Hepatocyte (in vitro differentiated cells): ENCODE measurements around the gene ZBTB6. TPM values are rescaled to one million over a fixed set of nuclear protein-coding genes. Genes with fewer than 3 reads are reported as not detected.
"Not testable (repeated sequence)": the region's sequence is repeated elsewhere in the genome, so short reads cannot be mapped to it uniquely, and the experiment has no call there.

Experiments used
- DNase-seq: peaks from one replicate; pipeline ENCODE4 v3.0.0-alpha.2; 2016; ENCODE audit warnings: low spot score
- H2AFZ ChIP-seq: fragments of 200-600 bp; sonication (generic); 2 replicates; pipeline ENCODE4 v1.6.0; 2016; ENCODE audit warnings: antibody characterized with exemption, mild to moderate bottlenecking
- H3K27ac ChIP-seq: fragments of 200-600 bp; sonication (generic); 2 replicates; pipeline ENCODE4 v1.5.1; 2016; ENCODE audit warnings: mild to moderate bottlenecking
- H3K27me3 ChIP-seq: fragments of 200-600 bp; sonication (generic); 2 replicates; pipeline ENCODE4 v1.6.1; 2016
- H3K36me3 ChIP-seq: fragments of 200-600 bp; sonication (generic); replicated peaks from 2 replicates; pipeline ENCODE4 v1.5.1; 2016; ENCODE audit warnings: low read depth; ENCODE audit not compliant: insufficient read depth
- H3K4me1 ChIP-seq: fragments of 200-600 bp; sonication (generic); 2 replicates; pipeline ENCODE4 v1.5.1; 2016; ENCODE audit warnings: mild to moderate bottlenecking, moderate library complexity; ENCODE audit not compliant: insufficient read depth
- H3K4me2 ChIP-seq: fragments of 200-600 bp; sonication (generic); 2 replicates; pipeline ENCODE4 v1.6.0; 2016
- H3K4me3 ChIP-seq: fragments of 200-600 bp; sonication (generic); 2 replicates; pipeline ENCODE4 v1.5.1; 2016; ENCODE audit warnings: mild to moderate bottlenecking
- H3K79me2 ChIP-seq: fragments of 200-600 bp; sonication (generic); 2 replicates; pipeline ENCODE4 v1.6.0; 2017; ENCODE audit warnings: mild to moderate bottlenecking
- H3K9me2 ChIP-seq: fragments of 200-600 bp; sonication (generic); replicated peaks from 2 replicates; pipeline ENCODE4 v1.6.0; 2017; ENCODE audit warnings: mild to moderate bottlenecking; ENCODE audit not compliant: insufficient read depth
- H3K9me3 ChIP-seq: fragments of 200-600 bp; sonication (generic); 2 replicates; pipeline ENCODE4 v1.5.1; 2016; ENCODE audit warnings: low read depth, mild to moderate bottlenecking
- H4K20me1 ChIP-seq: fragments of 200-600 bp; sonication (generic); 2 replicates; pipeline ENCODE4 v1.6.0; 2016; ENCODE audit warnings: mild to moderate bottlenecking; ENCODE audit not compliant: insufficient read depth, poor library complexity, severe bottlenecking
- EZH2 ChIP-seq: fragments of 200-600 bp; sonication (generic); IDR thresholded peaks from 2 replicates; pipeline ENCODE4 v1.6.1; 2016; ENCODE audit warnings: antibody characterized with exemption, mild to moderate bottlenecking, borderline replicate concordance
- EZH2phosphoT487 ChIP-seq: fragments of 200-600 bp; sonication (generic); IDR thresholded peaks from one replicate; pipeline ENCODE4 v1.6.1; 2018; ENCODE audit warnings: antibody characterized with exemption, mild to moderate bottlenecking, low read depth, moderate library complexity; ENCODE audit not compliant: unreplicated experiment, severe bottlenecking
- WGBS: methylation state at CpG from one replicate; pipeline ENCODE4 v1.1.6; 2016; ENCODE audit warnings: low lambda C conversion rate; ENCODE audit errors: missing lambda C conversion rate; 5-methylcytosine and 5-hydroxymethylcytosine counted together
- polyA plus RNA-seq: library from polyadenylated mRNA; unstranded; fragments of >200 nt; fragmentation: Nextera tagmentation; extraction: Ambion mirVana; gene quantifications from 2 replicates; pipeline ENCODE4 v1.2.1, GENCODE V29; 2016
- total RNA-seq: library from RNA; depleted of rRNA; stranded (reverse); fragments of >200 nt; gene quantifications from 2 replicates; pipeline ENCODE4 v1.2.3, GENCODE V29; 2014
- TF ChIP-seq, protein P1 (sequence below): fragments of 200-600 bp; sonication (generic); IDR thresholded peaks from 2 replicates; pipeline ENCODE4 v1.5.1; 2016; ENCODE audit warnings: antibody characterized with exemption, mild to moderate bottlenecking; ENCODE audit not compliant: poor library complexity

Gene ZBTB6
- total and polyA plus RNA-seq, 2 experiments from 2014 or later: 2.4 to 13.8 TPM

DNA sequence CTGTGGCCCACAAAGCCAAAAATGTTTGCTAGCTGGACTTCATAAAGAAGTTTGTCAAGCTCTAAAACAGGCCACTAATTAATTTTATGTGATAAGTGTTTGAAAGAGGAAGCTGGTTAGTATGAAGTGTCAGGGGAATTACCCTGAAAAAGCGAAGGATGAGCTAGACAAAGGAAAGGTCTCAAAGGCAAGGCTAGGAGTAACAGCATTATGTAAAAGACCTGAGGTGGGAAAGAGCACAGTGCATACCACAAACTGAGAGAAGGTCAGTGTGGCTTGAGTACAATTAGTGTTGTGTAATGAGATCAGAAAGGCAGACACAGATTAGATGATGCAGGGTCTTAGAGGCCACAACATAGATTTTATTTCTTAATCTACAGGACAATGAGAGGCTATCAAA lies 37.6 kb downstream of the ZBTB6 start:
- Histone ChIP-seq H4K20me1 (no peaks in the 10 kb centered on the region), H3K4me3 (no peak overlapping the region), H3K4me2 (no peak overlapping the region), H3K27ac (no peak overlapping the region), H2AFZ (no peak overlapping the region), H3K9me3 (no peaks in the 10 kb centered on the region), H3K79me2 (peaks cover 8% of the 10 kb centered on the region), H3K9me2 (no peaks in the 10 kb centered on the region), H3K4me1 (no peaks in the 10 kb centered on the region), H3K27me3 (no peaks in the 10 kb centered on the region), H3K36me3 (peaks cover 5% of the 10 kb centered on the region)
- DNase-seq: no peak
- 91% methylated on average over 1 of the region's 1 CpG for WGBS
- no peak for TF ChIP-seq EZH2phosphoT487
- TF ChIP-seq, protein P1, sequence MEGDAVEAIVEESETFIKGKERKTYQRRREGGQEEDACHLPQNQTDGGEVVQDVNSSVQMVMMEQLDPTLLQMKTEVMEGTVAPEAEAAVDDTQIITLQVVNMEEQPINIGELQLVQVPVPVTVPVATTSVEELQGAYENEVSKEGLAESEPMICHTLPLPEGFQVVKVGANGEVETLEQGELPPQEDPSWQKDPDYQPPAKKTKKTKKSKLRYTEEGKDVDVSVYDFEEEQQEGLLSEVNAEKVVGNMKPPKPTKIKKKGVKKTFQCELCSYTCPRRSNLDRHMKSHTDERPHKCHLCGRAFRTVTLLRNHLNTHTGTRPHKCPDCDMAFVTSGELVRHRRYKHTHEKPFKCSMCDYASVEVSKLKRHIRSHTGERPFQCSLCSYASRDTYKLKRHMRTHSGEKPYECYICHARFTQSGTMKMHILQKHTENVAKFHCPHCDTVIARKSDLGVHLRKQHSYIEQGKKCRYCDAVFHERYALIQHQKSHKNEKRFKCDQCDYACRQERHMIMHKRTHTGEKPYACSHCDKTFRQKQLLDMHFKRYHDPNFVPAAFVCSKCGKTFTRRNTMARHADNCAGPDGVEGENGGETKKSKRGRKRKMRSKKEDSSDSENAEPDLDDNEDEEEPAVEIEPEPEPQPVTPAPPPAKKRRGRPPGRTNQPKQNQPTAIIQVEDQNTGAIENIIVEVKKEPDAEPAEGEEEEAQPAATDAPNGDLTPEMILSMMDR: no peak
- no peak for TF ChIP-seq EZH2

DNA sequence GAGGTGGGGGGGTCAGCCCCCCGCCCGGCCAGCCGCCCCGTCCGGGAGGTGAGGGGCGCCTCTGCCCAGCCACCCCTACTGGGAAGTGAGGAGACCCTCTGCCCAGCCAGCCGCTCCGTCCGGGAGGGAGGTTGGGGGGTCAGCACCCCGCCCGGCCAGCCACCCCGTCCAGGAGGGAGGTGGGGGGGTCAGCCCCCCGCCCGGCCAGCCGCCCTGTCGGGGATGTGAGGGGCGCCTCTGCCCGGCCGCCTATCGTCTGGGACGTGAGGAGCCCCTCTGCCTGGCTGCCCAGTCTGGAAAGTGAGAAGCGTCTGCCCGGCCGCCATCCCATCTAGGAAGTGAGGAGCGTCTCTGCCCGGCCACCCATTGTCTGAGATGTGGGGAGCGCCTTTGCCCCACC lies 45.8 kb downstream of the ZBTB6 start:
- no CpG with 5 or more reads among the region's 27 CpGs for WGBS
- not testable (repeated sequence) for H3K36me3 ChIP-seq, H3K9me2 ChIP-seq, H4K20me1 ChIP-seq, H3K4me1 ChIP-seq, H3K4me2 ChIP-seq, H3K4me3 ChIP-seq, H3K27ac ChIP-seq, H2AFZ ChIP-seq, H3K79me2 ChIP-seq, H3K9me3 ChIP-seq, H3K27me3 ChIP-seq, DNase-seq

DNA sequence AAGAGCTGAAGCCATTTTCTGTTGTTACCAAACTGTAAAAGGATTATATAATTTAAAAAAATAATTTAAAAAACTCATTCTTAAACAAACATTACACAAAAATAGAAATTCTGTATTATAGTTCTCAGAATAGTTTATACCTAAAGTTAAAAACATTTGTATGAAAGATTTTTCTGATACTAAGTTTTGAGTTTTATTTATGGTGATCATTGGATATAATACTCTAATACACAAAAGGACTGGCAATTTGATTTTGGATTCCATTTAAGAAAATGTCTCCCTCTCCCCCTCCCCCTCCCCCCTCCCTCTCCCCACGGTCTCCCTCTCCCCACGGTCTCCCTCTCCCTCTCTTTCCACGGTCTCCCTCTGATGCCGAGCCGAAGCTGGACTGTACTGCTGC lies 47.0 kb downstream of the ZBTB6 start:
- Histone ChIP-seq H4K20me1 (no peaks in the 10 kb centered on the region), H3K27me3 (no peaks in the 10 kb centered on the region), H3K36me3 (no peaks in the 10 kb centered on the region), H3K4me1 (no peaks in the 10 kb centered on the region), H2AFZ (no peak overlapping the region), H3K9me2 (no peaks in the 10 kb centered on the region), H3K4me2 (no peak overlapping the region), H3K27ac (no peak overlapping the region), H3K79me2 (no peaks in the 10 kb centered on the region), H3K9me3 (no peaks in the 10 kb centered on the region), H3K4me3 (no peak overlapping the region)
- TF ChIP-seq EZH2: no peak
- TF ChIP-seq, protein P1: no peak
- no peak for TF ChIP-seq EZH2phosphoT487
- no peak for DNase-seq
- WGBS: no CpG with 5 or more reads among the region's 5 CpGs

DNA sequence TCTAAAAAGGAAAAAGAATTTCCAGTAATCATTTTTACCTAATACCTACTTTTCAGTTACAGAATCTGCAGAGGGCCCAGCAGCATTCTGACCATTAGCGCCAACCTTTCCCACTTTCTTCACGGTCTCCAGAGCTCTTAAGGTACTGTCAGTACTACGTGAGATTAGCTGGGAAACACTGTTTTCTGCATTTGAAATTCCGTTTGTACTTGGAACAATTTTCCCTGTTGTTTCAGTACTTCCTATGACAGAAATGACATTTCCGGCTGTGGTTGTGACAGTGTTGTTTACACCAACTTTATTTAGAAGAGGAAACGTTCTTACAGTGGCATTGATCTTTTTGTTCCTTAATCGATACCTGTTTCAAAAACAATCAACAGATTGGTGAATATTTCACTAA lies 47.8 kb downstream of the ZBTB6 start:
- 94% methylated on average over 7 of the region's 7 CpGs for WGBS
- no peak overlapping the region for H3K27ac ChIP-seq
- no peak for DNase-seq

More for the DNA sequence above, 47.8 kb downstream of the ZBTB6 start:
- H3K4me2 ChIP-seq: no peak overlapping the region
- H3K79me2 ChIP-seq: no peaks in the 10 kb centered on the region
- H3K4me1 ChIP-seq: no peaks in the 10 kb centered on the region
- H3K9me3 ChIP-seq: no peaks in the 10 kb centered on the region
- H4K20me1 ChIP-seq: no peaks in the 10 kb centered on the region
- H3K27me3 ChIP-seq: no peaks in the 10 kb centered on the region
- no peaks in the 10 kb centered on the region for H3K9me2 ChIP-seq
- H3K4me3 ChIP-seq: no peak overlapping the region
- H3K36me3 ChIP-seq: no peaks in the 10 kb centered on the region
- no peak overlapping the region for H2AFZ ChIP-seq
- TF ChIP-seq, protein P1: no peak
- TF ChIP-seq EZH2: no peak
